NCI-H526 (cell line): ENCODE measurements around the gene LRRC46.

Experiments used
- DNase-seq, 2 experiments: peaks; one replicate each; lab custom pipeline; 2025; lab: John Stamatoyannopoulos, UW

LRRC46 gene

DNA sequence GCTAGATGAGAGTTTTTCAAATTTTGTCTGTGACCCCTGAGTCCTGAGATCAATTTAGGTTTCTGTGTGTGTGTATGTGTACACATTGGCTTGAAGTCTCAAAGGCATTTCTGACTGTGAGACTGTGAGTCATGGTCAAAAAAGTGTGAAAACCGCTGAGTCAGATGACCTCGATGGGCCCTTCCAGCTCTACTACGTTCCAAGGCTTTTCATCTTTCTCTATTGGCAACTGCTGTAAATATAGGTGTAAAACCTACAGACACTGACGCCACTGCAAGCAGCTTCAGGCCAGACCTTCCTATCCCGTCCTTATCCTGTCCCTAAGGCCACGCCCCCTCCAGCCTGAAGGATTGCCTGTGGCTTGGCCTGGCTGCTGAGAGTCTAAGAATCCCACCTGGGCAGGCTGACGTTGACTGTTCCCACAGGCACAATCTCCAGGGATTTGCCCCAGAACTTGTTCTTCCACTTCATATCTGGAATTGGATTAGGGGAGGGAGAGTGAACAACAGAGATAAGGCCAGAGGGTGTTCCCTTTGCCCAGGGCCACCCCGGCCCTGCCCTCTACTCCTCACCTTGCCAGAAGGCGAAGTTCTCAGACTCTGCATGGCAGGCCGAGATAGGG is 21.2 kb upstream of the LRRC46 start:
- DNase-seq, result peak; percentile 83 to 92

- no peak for DNase-seq
Observed at GRCh38 chr17:47810901-47811635, 20.4 kb upstream of the LRRC46 start.

GRCh38 chr17:47811709-47812108 is 19.8 kb upstream of the LRRC46 start:
- no peak for DNase-seq

GRCh38 chr17:47812146-47812920 is 19.1 kb upstream of the LRRC46 start:
- DNase-seq, result no peak

DNA sequence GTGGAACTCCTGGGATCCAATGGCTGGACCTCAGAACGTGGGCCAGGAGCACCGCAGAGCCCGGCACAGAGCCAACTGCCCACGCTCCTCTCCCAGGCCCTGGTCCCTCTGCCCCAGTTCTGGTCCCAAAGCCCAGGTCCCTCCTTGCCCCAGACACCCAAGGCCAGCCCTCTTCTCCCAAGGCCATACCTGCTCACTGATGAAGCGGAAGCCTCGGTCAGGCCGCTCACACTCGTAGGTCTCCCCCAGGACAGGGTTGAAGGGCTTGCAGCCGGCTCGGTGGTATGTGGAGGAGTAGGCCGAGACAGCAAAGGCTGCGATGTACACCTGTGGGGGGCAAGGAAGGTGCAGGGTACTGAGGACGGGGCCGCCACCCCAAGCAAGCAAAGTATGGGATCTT is 18.4 kb upstream of the LRRC46 start:
- DNase-seq, result no peak

GRCh38 chr17:47813512-47814031 is 17.9 kb upstream of the LRRC46 start:
- no peak for DNase-seq

GRCh38 chr17:47815106-47815918 is 16.2 kb upstream of the LRRC46 start:
- DNase-seq, result no peak

- no peak for DNase-seq
Observed at GRCh38 chr17:47816111-47816735, 15.2 kb upstream of the LRRC46 start.

GRCh38 chr17:47816947-47817346 is 14.5 kb upstream of the LRRC46 start:
- DNase-seq, result no peak

GRCh38 chr17:47818002-47818695 is 13.3 kb upstream of the LRRC46 start:
- DNase-seq, result no peak

DNA sequence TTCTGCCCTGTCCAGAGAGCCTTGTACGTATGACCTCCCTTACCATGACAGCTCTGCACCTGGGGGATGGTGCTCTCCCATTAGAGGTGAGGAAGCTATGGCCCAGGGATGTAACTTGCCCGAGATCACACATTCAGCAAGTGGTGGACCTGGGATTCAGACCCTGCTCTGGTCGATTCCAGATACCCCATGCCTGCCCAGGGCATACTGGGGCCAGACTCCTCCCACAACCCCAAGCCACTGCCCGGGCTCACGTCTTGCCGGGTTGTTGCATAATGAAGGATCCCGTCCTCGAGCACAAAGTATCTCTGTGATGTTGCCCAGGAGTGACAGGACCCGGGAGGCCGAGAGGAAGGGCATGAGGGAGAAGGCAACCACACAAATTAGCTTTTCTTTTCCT is 12.0 kb upstream of the LRRC46 start:
- DNase-seq, result no peak

- no peak for DNase-seq
Observed at GRCh38 chr17:47820033-47820789, 11.3 kb upstream of the LRRC46 start.

GRCh38 chr17:47821031-47821423 is 10.4 kb upstream of the LRRC46 start:
- no peak for DNase-seq

GRCh38 chr17:47821424-47822391 is 9.8 kb upstream of the LRRC46 start, which contains the start of gene OSBPL7:
OSBPL7 (minus strand) TSS chr17:47821794; CDS start chr17:47820278, 1,516 bp downstream.
- DNase-seq, result peak; percentile 69 to 91

GRCh38 chr17:47822785-47823184 is 8.7 kb upstream of the LRRC46 start:
- no peak for DNase-seq

DNA sequence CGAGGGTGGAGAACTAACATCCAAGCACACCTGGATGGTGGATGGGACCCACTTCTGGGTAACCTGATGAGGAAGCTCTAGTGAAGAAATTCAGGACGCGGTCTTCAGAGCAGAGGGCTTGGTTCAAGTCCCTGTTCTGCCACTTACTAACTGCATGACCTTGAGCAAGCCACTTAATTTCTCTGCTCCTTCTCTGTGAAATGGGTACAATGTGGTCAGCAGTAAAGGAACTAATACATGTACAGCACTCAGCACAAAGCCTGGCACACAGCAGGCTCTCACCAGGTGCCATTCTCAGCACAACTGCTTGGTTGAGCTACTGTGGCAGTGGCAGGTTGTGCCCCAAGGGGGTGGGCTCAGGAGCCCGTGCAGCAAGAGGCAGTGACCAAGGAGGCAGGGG is 8.0 kb upstream of the LRRC46 start:
- DNase-seq, result no peak

DNA sequence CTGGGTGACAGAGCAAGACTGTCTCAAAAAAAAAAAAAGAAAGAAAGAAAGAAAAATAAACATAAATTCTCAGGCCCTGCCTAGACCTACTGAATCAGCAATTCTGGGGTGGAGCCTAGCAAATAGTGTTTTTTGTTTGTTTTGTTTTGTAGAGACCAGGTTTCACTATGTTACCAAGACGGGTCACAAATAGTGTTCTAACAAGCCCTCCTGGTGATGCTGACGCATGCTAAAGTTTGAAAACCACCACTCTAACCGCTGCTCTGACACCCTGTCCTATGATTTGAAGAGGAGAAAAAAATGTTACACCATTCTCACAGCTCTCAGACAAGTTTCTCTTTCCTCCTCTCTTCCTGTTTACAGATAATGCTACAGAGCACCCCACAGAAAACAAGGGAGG is 1.6 kb upstream of the LRRC46 start:
- DNase-seq, result no peak

DNA sequence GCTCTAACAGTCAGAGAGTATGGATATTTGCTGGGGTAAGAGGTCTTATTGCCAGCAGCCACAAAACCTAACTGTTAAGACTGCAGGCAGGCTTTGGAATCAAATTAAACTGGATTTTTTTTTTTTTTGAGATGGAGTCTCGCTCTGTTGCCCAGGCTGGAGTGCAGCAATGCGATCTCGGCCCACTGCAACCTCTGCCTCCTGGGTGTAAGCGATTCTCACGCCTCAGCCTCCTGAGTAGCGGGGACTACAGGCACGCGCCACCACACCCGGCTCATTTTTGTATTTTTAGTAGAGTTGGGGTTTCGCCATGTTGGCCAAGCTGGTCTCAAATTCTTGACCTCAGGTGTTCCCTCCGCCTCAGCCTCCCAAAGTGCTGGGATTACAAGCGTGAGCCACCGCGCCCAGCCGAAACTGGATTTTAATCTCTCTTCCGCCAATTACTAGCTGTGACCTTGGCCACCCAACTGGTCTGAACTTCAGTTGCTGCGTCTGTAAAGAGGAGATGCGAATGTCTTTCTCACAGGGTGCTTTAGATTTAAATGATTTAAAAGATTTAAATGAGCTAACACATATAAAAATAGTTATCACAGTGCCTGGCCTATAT is 971 bp upstream of the LRRC46 start:
- no peak for DNase-seq
